Bronchial epithelial cell (primary cell): ENCODE data around the gene FNDC3B. TPM values are rescaled to one million over a fixed set of nuclear protein-coding genes. Genes with fewer than 3 reads are reported as not detected.
A peak's percentile ranks its signal among the peaks of the same experiment; 100 is the strongest.

Experiments
- DNase-seq: peaks from one replicate; pipeline ENCODE4 v3.0.0-alpha.2; 2010; ENCODE audit warnings: low read depth
- FAIRE-seq: peaks from 2 replicates; lab custom pipeline; 2011; peaks lifted over from hg19 to GRCh38; lab: Jason Lieb, UNC
- H3K27me3 ChIP-seq: 2 replicates; pipeline ENCODE4 v1.5.1; 2011; ENCODE audit warnings: low read length; ENCODE audit not compliant: control insufficient read depth, insufficient read depth
- H3K36me3 ChIP-seq: 2 replicates; pipeline ENCODE4 v1.5.1; 2011; ENCODE audit warnings: low read length; ENCODE audit not compliant: control insufficient read depth, insufficient read depth
- H3K4me3 ChIP-seq: 2 replicates; pipeline ENCODE4 v1.5.1; 2011; ENCODE audit warnings: mild to moderate bottlenecking, low read depth, low read length, control low read depth
- total RNA-seq: library from RNA; depleted of rRNA; stranded (reverse); fragments of >200 nt; gene quantifications from 2 replicates; pipeline ENCODE4 v1.2.1, GENCODE V29; 2014
- TF ChIP-seq, protein P1 (sequence below): IDR thresholded peaks from 2 replicates; pipeline ENCODE4 v1.5.1; 2011; ENCODE audit warnings: mild to moderate bottlenecking, moderate library complexity, low read length, control low read depth, inconsistent platforms; ENCODE audit not compliant: insufficient read depth, severe bottlenecking

Gene FNDC3B
- total RNA-seq, 1 donor from 2014 or later = 39.2 TPM

DNA sequence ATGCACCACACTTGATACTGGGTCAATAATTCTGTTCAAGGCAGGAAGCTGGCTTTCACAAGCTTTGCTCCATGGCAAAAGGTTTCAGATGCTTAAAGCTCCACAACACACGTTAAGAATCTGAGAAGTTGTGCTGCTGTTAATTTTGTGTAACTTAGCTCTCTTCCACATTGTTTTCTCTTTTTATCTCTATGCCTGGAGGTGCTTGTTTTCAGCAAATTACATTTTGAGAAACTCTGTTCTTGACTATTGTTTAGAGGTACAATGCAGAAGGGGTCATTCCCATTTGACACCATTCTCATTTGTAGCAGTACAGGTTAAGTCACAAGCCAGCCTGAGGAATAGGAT, 156.0 kb downstream of the FNDC3B start:
- no peak overlapping the region for H3K4me3 ChIP-seq
- TF ChIP-seq, protein P1, sequence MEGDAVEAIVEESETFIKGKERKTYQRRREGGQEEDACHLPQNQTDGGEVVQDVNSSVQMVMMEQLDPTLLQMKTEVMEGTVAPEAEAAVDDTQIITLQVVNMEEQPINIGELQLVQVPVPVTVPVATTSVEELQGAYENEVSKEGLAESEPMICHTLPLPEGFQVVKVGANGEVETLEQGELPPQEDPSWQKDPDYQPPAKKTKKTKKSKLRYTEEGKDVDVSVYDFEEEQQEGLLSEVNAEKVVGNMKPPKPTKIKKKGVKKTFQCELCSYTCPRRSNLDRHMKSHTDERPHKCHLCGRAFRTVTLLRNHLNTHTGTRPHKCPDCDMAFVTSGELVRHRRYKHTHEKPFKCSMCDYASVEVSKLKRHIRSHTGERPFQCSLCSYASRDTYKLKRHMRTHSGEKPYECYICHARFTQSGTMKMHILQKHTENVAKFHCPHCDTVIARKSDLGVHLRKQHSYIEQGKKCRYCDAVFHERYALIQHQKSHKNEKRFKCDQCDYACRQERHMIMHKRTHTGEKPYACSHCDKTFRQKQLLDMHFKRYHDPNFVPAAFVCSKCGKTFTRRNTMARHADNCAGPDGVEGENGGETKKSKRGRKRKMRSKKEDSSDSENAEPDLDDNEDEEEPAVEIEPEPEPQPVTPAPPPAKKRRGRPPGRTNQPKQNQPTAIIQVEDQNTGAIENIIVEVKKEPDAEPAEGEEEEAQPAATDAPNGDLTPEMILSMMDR = no peak
- no peak for FAIRE-seq

DNA sequence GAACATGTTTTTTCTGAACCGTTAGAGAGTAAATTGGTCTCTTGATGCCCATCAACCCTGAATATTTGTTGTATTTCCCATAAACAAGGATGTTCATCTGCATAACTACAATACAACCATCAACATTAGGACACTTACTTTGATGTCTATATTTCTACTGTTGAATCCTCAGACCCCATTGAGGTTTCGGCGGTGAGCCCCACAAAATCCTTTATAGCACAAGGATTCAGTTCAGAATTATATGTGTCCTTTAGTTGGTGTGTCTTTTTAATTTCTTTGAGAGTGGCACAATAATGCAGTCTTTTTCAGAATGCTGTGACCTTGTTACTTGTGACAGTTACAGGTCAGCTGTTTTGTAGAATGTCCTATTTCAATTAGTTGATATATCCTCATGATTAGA, 158.0 kb downstream of the FNDC3B start:
- DNase-seq (no peak), FAIRE-seq (no peak)
- TF ChIP-seq, protein P1 = no peak
- H3K4me3 ChIP-seq = no peak overlapping the region
- no peaks in the 10 kb centered on the region for H3K27me3 ChIP-seq
- no peaks in the 10 kb centered on the region for H3K36me3 ChIP-seq

More for the DNA sequence above, 156.0 kb downstream of the FNDC3B start:
- H3K36me3 ChIP-seq = no peaks in the 10 kb centered on the region
- no peak for DNase-seq
- no peaks in the 10 kb centered on the region for H3K27me3 ChIP-seq

DNA sequence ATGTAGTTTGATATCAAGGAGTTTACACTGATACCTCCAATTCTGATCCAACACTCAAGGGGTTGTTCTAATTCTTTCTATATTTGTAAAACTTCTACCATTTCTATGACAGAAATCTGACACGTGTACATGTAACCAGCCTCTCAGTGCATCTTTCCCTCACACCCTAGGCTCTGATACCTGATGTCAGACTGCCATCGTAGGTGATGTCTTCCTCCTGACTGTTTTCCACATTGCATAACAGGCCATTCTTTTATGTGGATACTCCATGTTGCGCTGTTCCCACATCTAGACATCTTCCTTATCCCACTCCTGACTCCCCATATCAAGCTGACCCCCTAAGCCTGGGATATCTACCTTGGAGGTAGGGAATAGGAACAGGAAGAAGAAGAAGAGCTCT, 159.1 kb downstream of the FNDC3B start:
- no peaks in the 10 kb centered on the region for H3K27me3 ChIP-seq
- FAIRE-seq (no peak), DNase-seq (no peak)
- H3K4me3 ChIP-seq = no peak overlapping the region
- TF ChIP-seq, protein P1 = no peak
- H3K36me3 ChIP-seq = no peaks in the 10 kb centered on the region

DNA sequence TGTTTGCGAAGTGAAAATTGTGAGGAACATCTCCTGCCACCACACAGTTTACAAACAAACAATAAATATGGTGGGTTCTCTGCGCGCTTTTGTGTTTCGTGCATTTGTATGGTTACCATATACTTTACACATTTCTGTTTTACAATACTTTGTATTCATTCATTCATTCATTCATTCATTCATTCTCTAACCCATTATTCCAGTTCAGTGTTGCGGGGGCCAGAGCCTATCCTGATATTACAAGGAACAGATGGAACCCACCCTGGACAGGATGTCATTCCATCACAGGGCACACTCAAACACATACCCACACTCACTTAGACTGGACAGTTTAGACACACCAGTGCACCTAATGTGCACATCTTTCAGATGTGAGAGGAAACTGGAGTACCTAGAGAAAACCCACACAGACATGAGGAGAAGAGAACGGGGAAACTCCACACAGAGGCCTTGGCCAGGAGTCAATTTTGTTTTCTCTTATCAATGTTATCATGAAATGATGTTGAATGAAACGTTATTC, 160.5 kb downstream of the FNDC3B start:
- DNase-seq (no peak), FAIRE-seq (no peak)
- TF ChIP-seq, protein P1 = no peak
- Histone ChIP-seq H3K36me3 (no peaks in the 10 kb centered on the region), H3K4me3 (no peak overlapping the region), H3K27me3 (no peaks in the 10 kb centered on the region)

DNA sequence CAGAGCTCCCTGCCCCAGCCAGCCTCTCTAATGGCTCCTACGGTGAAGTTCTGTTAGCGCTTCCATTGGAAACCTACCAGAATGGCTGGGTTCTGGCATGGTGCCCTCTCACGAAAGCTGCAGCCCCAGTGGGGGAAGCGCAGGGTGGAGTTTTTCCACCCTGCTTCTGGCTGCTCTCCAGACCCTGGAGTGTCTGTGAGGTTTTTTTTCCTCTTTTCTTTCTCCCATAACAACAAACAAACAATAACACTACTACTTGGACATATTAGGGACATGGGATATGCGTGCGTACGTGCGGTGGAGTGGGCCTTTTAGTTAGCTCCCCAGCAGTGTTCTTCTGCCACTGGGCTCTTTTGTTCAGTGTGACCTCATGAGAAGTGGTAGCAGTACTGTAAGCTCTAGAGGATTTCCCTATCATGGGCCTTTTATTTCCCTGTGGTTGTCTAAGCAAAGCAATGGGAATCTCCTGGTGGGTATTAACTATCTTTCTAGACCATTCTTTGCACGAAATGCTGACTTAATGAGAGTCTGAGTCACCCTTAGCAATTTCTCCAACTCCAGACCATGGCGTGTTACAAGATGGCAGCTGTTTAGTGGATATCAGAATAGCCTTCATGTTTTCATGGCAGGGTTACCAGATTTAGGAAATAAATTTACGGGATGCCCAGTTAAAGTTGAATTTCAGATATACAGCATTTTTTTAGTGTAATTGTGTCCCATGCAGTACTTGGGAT, 161.9 kb downstream of the FNDC3B start:
- H3K27me3 ChIP-seq = no peaks in the 10 kb centered on the region
- DNase-seq (peak; percentile 73), FAIRE-seq (no peak)
- H3K36me3 ChIP-seq = no peaks in the 10 kb centered on the region
- TF ChIP-seq, protein P1 = no peak
- H3K4me3 ChIP-seq = no peak overlapping the region
